WERI-Rb-1 (cell line): Measurements from ENCODE around the gene TXN.

ENCODE experiments used
- DNase-seq: peaks from one replicate; pipeline ENCODE4 v3.0.0-alpha.2; 2020
- H3K27ac ChIP-seq: fragments of 250-450 bp; sonication (Bioruptor Pico); 2 replicates; pipeline ENCODE4 v1.5.1; 2020; ENCODE audit warnings: mild to moderate bottlenecking, moderate library complexity
- H3K27me3 ChIP-seq: fragments of 250-450 bp; sonication (Bioruptor Pico); 2 replicates; pipeline ENCODE4 v1.5.1; 2021; ENCODE audit warnings: mild to moderate bottlenecking, low read depth, moderate library complexity; ENCODE audit not compliant: insufficient read depth, severe bottlenecking
- H3K36me3 ChIP-seq: fragments of 250-450 bp; sonication (Bioruptor Pico); 2 replicates; pipeline ENCODE4 v1.5.1; 2020; ENCODE audit warnings: mild to moderate bottlenecking, moderate library complexity
- H3K4me3 ChIP-seq: 2 replicates; pipeline ENCODE4 v1.5.1; 2011; ENCODE audit warnings: low read depth, mild to moderate bottlenecking, control low read depth, low read length
- H3K9me3 ChIP-seq: fragments of 250-450 bp; sonication (Bioruptor Pico); 2 replicates; pipeline ENCODE4 v1.5.1; 2021; ENCODE audit warnings: mild to moderate bottlenecking, moderate library complexity; ENCODE audit not compliant: severe bottlenecking
- TF ChIP-seq, protein P1 (sequence below): IDR thresholded peaks from 2 replicates; pipeline ENCODE4 v1.5.1; 2011; ENCODE audit warnings: low read depth, mild to moderate bottlenecking, control low read depth, inconsistent platforms, low read length

TXN gene

GRCh38 chr9:110214586-110215355, 41.5 kb downstream of the TXN start:
- H3K27me3 ChIP-seq, result peaks cover 99% of the 10 kb centered on the region
- TF ChIP-seq, protein P1, sequence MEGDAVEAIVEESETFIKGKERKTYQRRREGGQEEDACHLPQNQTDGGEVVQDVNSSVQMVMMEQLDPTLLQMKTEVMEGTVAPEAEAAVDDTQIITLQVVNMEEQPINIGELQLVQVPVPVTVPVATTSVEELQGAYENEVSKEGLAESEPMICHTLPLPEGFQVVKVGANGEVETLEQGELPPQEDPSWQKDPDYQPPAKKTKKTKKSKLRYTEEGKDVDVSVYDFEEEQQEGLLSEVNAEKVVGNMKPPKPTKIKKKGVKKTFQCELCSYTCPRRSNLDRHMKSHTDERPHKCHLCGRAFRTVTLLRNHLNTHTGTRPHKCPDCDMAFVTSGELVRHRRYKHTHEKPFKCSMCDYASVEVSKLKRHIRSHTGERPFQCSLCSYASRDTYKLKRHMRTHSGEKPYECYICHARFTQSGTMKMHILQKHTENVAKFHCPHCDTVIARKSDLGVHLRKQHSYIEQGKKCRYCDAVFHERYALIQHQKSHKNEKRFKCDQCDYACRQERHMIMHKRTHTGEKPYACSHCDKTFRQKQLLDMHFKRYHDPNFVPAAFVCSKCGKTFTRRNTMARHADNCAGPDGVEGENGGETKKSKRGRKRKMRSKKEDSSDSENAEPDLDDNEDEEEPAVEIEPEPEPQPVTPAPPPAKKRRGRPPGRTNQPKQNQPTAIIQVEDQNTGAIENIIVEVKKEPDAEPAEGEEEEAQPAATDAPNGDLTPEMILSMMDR, result no peak
- no peaks in the 10 kb centered on the region for H3K36me3 ChIP-seq
- no peak overlapping the region for H3K27ac ChIP-seq
- H3K4me3 ChIP-seq, result no peak overlapping the region
- DNase-seq, result no peak
- peaks cover 3% of the 10 kb centered on the region for H3K9me3 ChIP-seq

- DNase-seq, result no peak
- Histone ChIP-seq H3K4me3 (no peak overlapping the region), H3K27ac (no peak overlapping the region), H3K36me3 (no peaks in the 10 kb centered on the region), H3K27me3 (peaks cover 99% of the 10 kb centered on the region), H3K9me3 (peaks cover 7% of the 10 kb centered on the region)
- TF ChIP-seq, protein P1, result no peak
Observed at GRCh38 chr9:110214090-110214489, 42.2 kb downstream of the TXN start.

DNA sequence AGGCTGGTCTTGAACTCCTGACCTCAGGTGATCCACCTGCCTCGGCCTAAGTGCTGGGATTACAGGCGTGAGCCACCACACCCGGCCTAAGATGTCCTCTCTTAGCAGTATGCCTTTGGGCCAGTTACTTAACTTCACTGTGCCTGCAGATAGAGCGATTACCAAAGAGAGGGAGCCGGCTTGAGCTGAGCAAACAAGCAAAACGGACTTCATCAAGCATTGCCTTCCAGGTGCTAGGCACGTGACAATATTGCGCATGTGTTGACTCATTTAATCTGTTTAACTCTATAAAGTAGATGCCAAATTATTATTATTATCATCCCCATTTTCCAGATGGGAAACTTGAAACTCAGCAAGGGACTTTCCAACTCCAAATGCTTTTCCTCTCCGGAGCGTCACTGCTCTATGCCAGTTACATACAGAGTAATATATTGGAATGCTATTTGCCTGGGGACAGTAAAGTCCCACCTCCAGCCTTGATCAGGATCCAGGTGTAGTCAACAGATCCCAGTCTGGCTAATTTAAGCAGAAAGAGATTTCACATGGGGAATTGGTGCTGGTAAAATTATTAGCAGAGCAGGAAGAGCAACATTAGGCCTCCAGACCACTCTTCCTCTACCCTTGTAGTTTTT, 42.8 kb downstream of the TXN start:
- TF ChIP-seq, protein P1, result no peak
- Histone ChIP-seq H3K27ac (no peak overlapping the region), H3K36me3 (no peaks in the 10 kb centered on the region), H3K9me3 (peaks cover 10% of the 10 kb centered on the region), H3K27me3 (peaks cover 99% of the 10 kb centered on the region), H3K4me3 (no peak overlapping the region)
- no peak for DNase-seq

DNA sequence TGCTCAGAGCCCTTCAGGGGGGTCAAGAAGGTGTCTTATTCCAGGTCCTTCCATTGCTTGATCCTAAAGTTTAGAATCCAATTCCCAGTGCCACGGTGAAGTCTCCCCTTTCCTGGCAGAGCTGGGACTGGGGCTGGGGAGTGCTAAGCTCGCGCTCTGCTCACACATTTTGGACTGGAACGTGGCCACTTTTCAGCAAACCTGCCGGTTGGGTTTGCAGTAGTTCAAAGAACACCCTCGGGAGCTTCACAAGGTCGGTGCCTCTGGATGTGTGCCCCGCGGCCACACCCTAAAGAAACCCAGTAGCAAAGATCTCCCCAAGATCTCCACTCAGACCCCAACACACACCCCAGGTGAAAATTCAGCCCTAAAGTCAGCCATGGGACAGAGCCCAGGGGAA, 48.3 kb downstream of the TXN start, which contains the start of gene C9orf152:
C9orf152 (minus strand) TSS at position 129 of the 400 bp plus-strand sequence. CDS start 580 bp downstream, outside the sequence.
- no peak within 1 kb of the TSS for H3K27ac ChIP-seq
- H3K36me3 ChIP-seq, result no peaks in the 10 kb centered on the region
- no peak for DNase-seq
- H3K27me3 ChIP-seq, result peaks cover 100% of the 10 kb centered on the region
- H3K9me3 ChIP-seq, result peaks cover 14% of the 10 kb centered on the region
- no peak within 1 kb of the TSS for H3K4me3 ChIP-seq
- TF ChIP-seq, protein P1, result no peak

DNA sequence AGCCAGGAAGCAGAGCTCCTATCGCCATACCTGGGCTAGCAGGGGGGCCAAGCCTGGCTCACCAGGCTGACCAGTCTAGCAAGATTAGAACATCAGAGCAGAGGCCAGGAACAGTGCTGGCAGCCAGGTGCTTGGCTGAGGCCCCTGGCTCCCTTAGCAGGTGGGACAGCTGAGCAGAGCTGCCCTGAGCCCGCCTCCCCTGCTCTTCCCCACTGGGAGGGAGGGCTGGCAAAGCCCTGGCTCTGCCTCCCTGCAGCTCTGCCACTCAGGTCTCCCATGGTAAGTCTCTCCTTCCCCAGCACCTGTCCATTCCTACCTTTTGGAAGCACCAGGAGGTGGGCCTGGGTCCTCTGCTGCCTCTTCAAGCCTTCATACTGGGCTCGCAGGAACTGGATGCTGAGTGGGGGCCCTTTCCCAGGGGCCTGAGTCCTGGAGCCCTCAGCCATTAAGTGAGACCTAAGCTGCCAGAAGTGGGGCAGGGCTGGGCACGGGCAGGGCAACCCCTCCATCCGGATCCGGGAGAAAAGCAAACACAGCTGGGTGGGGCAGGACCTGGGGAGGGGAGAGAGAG, 49.2 kb downstream of the TXN start:
- no peak for DNase-seq

More for the DNA sequence above, 49.2 kb downstream of the TXN start:
- TF ChIP-seq, protein P1, result no peak
- Histone ChIP-seq H3K4me3 (no peak overlapping the region), H3K27ac (no peak overlapping the region), H3K9me3 (peaks cover 14% of the 10 kb centered on the region), H3K27me3 (peaks cover 98% of the 10 kb centered on the region), H3K36me3 (no peaks in the 10 kb centered on the region)
